Activated CD8-positive, alpha-beta memory T cell treated with anti-CD3 and anti-CD28 coated beads for 36 hours (primary cell): ENCODE measurements around the gene RAPGEF1. TPM values are rescaled to one million over a fixed set of nuclear protein-coding genes. Genes with fewer than 3 reads are reported as not detected.

ENCODE experiments used
- CTCF ChIA-PET: fragments of 350-600 bp; sonication (Branson Sonifier 250); formaldehyde crosslinking; loops from one replicate; lab custom pipeline; 2021; ENCODE audit warnings: antibody characterized with exemption; lab: Charles Lee
- POLR2A ChIA-PET: fragments of 350-600 bp; sonication (Branson Sonifier 250); formaldehyde crosslinking; loops from one replicate; lab custom pipeline; 2021; ENCODE audit warnings: antibody characterized with exemption; lab: Charles Lee
- total RNA-seq, 2 experiments: library from RNA; stranded (reverse); gene quantifications; one replicate each; pipeline ENCODE4 v1.2.3, GENCODE V29; 2021

The RAPGEF1 gene
- total RNA-seq, 2 experiments from 2014 or later: 125 to 136 TPM

DNA sequence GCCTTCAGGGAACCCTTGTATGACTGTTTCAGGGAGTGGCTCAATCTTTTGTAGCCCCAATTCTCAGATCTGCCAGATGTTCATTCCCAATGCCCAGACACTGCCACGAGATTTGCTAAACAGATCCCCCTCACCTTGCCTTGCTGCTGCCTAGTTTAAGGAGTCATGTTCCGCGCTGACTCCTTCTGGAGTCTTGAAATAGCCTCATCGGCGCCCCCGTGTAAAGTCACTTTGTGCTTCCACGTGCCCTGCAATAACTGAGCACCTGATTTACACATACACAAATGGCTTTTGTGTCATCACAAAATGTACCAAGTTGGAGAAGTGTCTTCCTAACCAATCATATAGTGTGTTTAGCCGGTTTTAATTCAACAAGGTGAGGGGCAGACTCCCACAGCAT is 132.3 kb downstream of the RAPGEF1 start:
- ChIA-PET POLR2A (no interaction called here), CTCF (interaction anchor here (1.4 kb wide), 1 partner anchor 133 kb away, joined by 4 read pairs; no protein-coding TSS in a partner anchor)

DNA sequence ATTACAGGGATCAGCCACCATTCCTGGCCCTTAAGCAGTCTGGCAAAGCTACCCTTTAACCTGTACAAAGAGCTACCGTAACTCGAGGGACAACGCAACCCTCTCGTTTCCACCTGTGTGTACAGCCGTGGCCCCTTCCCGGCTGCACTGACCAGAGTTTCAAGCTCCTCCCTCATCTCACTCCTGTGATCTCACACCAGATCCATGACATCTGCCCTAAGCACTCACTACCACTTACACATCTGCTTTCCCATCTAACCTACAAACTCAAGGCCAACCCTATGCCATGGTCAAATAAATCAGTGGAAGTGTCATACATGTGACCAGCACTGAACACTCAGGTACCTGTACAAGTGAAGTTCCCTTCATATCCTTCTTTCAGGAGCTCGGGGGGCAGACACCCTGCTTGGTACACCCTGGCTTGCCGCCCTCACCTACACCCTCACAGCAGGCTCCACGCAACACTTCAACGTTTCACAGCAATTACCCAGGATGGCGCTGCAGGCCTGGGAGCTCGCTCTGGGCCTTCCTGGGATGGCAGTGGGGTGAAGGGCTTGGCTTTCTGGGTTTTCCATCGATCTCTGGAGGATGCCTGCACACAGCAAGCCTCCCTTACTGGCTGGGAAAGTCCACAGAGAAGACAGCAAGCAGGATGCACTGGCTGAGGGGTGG is 132.8 kb downstream of the RAPGEF1 start:
- ChIA-PET POLR2A (no interaction called here), CTCF (interaction anchor here (1.4 kb wide), 1 partner anchor 133 kb away, joined by 4 read pairs; no protein-coding TSS in a partner anchor)

DNA sequence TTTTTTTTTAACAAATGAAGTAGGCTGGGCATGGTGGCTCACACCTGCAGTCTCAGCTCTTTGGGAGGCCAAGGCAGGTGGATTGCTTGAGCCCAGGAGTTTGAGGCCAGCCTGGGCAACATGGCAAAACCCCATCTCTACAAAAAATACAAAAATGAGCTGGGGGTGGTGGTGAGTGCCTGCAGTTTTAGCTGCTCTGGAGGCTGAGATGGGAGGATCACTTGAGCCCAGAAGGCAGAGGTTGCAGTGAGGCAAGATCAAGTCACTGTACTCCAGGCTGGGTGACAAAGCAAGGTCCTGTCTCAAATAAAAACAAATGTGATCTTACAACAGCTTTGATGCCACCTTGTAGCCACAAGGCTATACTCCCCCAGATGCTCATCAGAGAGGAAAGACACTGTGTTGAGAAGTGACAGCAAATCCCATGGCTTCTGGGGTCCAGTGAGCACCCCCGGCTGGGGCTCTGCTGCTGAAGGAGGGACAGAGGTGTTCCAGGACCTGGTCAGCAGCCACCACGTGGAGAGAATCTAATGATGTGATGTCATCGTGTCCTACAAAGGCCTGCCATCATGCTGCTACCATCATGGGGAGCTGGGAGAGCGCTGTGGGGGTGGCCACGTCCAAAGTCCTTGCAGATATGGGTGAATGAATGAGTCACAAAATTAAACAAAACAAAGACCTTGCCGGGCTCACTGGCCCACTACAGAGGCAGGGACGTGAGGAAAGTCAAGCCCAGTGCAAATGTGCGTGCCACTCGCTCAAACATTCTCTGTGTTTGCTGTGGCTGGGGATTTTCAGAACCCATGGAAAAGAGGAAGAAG is 133.9 kb downstream of the RAPGEF1 start:
- POLR2A ChIA-PET: no interaction called here

DNA sequence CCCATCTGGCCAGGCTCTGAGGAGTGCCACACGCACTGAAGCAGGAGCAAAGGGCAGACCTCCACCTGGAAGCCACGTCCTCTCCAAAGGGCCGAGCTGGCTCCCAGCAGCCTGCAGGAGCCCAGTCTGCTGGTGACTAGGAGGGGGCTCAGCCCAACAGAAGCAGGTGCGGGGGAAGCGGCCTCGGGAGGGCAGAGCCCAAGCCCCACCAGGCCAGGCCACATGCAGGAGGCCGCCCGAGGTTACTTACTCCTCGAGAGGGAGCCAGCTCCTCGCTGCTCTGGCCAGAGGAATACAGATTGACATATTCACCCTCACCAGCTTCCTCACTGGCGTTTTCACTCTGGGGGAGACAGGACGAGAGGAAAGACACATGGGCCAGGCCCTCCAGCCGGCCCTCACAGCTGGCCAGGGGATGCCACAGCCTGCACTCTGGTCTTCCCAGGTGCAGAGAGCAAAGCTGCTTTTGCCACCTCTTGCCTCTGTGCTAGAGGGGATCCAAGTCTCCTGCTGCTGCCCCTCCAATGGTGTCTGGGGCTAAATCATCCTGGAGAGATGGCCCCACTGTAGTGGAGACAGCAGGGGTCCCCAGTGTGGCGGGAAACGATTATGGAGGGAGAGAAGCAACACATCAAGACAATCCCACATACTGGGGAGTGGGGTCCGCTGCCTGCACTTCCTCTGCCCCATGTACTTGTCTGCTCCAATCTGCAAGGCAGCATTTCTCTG is 136.0 kb downstream of the RAPGEF1 start:
- CTCF ChIA-PET: interaction anchor here (1.2 to 3.8 kb wide), 2 partner anchors 13 to 137 kb away, joined by 3 to 21 read pairs; no protein-coding TSS in a partner anchor
- POLR2A ChIA-PET: no interaction called here

More for the DNA sequence above, 133.9 kb downstream of the RAPGEF1 start:
- CTCF ChIA-PET: interaction anchor here (1.4 kb wide), 1 partner anchor 134 kb away, joined by 4 read pairs; no protein-coding TSS in a partner anchor

DNA sequence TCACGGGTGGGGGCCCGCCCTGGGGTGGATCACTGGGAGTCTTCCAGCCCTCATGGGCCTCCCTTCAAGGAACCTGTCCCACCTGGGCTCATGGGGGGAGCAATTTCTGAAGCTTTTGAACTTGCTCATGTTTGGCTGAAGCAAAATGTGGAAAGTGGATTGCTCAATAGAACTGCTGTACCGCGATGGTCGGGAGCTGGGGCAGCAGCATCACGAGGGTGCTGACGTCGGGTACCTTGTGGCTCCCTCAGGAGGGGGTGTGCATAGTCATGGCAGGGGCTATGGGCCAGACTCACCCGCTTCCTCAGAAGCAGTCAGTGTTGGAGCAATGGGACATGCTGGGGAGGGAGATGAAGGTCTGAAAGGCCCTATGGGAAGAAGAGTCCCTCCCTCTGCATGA is 136.7 kb downstream of the RAPGEF1 start:
- ChIA-PET POLR2A (no interaction called here), CTCF (interaction anchor here (3.8 kb wide), 1 partner anchor 12 kb away, joined by 21 read pairs; no protein-coding TSS in a partner anchor)

DNA sequence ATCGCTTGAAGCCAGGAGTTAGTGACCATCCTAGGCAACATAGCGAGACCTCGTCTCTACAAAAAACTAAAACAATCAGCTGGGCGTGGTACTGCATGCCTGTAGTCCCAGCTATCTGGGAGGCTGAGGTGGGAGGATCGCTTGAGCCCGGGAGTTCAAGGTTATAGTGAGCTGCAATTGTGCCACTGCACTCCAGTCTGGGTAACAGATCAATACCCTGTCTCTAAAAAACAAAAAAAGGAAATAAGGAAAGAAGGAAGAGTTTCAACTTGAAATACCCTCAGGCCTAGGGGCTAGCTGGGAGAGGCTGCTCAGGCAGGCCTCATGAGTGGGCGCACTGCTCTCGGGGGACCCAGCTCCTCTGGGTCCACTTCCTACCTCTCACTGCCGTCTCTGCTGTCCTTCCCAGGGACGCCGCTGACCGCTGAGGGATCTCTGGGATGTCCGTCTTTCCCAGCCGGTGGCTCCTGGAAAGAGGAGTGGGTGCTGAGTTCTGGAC is 138.1 kb downstream of the RAPGEF1 start:
- CTCF ChIA-PET: interaction anchor here (0.6 to 3.8 kb wide), 3 partner anchors 11 to 139 kb away, joined by 3 to 21 read pairs (median 3); no protein-coding TSS in a partner anchor
- POLR2A ChIA-PET: no interaction called here

DNA sequence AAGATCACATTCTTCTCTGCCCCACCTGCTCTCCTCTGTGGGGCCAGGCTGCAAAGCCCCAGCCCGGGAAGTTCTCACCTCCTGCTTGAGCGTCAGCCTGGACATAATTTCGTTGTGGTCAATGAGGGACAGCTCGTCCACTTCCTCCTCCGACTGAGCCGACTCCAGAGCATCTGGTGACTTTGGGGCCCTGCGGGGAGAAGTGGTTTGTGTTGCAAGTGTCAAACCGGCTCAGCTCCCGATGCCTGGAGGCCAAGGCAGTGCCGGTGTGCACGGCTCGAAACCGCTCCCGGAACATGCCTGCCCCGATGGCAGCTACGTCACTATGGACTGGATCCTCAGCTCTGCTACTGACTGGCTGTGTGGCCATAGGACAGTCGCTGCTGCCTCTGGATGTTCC is 141.8 kb downstream of the RAPGEF1 start:
- CTCF ChIA-PET: interaction anchor here (0.6 to 1.2 kb wide), 4 partner anchors 17 to 189 kb away, joined by 3 to 7 read pairs (median 3); partner anchors contain the start of gene RAPGEF1
- POLR2A ChIA-PET: no interaction called here

DNA sequence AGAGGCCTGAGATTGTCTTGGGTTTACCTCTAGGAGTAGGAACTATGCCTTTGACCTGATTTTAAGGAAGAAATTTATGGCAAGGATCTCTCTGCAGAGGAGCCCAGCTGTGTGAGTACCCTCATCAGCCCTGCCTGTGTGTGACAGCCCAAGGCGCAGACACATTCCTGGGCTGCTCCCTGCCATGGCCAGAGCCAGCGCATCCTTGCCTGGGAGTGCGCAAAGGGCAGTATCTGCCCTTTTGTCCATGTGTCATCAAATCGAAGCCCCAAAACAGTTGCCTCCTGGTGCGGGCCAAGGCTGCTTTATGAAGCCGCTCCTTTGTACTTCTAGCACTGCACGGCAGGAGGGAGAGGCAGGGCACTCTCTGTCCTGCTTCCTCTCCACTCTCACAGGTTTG is 142.6 kb downstream of the RAPGEF1 start:
- ChIA-PET POLR2A (no interaction called here), CTCF (interaction anchor here (1.1 kb wide), 1 partner anchor 143 kb away, joined by 7 read pairs; the partner anchor contains the start of gene RAPGEF1)

DNA sequence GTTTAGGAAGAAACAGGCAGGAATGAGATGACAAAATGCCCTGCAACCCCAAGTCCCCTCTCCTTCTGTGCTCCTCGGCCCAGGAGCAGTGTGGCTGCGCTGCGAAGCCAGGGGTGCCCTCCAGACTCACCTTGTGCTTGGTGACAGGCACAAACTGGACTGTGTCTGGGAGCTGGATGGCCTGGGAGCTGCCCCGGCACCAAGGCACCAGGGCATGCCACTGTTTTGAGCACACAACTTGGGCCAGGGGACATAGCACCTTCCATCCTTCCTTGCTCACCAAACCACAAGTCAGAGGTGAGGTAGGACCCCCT is 143.5 kb downstream of the RAPGEF1 start:
- ChIA-PET CTCF (no interaction called here), POLR2A (no interaction called here)

DNA sequence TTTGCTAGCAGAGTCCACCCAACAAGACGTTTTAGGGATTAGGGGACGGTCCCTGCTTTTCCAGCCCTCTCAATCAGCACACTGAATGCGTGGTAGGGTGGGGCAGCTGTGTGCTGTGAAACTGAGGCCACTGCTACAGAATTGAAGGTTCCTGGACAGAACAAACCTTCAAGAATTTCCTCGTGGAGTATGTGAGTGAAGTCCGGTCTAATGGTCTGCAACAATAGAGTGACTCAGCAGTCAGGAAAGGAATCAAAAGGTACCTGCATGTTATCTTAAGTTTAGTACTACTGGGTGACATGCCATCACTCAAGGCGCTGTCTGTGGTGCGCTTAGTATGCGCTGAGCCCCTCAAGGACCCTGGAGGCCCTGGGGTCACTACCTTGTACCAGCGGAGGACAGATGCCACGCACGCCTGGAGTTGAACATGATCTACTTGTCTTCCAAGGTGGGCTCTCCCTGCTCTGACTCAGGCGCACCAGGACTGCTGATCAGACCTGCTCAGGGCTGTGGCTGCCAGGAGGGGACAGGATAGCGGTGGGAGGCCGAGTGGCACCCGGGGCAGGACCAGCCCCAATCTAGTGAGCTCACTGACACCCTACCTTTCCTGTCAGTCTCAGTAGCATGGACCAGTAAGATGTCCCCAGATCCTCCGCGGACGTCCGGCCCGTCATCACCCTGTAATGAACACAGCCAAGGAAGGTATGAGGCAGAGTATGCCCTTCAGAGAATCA is 144.0 kb downstream of the RAPGEF1 start:
- POLR2A ChIA-PET: no interaction called here
- CTCF ChIA-PET: no interaction called here

DNA sequence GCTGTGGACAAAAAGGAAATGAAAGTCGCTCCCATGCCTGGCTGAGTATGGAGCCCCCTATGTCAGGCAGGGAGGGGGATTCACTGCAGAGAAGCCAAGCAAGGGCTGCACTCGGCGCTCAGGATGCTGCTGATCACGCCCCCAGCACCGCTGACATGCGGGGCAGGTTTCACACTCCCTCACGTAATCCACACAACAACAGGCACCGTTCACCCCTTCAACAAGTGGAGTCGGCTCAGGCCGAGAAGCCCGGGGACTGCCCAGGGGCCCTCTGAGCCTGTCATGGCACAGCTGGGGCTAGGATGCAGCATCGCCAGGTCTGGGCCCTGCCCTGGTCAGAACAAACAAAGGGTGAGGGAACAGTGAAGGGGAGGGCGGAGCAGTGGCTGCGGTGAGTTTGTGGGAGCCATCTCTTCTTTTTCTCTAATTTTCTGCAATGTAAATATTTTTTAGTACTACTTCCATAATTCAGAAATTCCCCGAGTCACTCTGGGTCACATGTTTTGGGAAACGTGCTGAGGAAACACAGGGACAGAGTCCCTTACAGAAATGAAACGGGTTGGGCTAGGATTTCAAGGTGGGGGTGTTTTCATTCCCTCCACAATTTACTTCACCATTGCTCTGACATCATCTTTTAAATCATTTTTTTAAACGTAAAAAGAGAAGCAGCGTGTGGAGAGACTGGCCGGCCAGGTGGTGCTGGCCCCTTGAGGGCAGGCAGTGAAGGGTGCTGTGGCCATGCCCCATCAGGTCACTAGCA is 144.8 kb downstream of the RAPGEF1 start:
- CTCF ChIA-PET: no interaction called here
- POLR2A ChIA-PET: no interaction called here

DNA sequence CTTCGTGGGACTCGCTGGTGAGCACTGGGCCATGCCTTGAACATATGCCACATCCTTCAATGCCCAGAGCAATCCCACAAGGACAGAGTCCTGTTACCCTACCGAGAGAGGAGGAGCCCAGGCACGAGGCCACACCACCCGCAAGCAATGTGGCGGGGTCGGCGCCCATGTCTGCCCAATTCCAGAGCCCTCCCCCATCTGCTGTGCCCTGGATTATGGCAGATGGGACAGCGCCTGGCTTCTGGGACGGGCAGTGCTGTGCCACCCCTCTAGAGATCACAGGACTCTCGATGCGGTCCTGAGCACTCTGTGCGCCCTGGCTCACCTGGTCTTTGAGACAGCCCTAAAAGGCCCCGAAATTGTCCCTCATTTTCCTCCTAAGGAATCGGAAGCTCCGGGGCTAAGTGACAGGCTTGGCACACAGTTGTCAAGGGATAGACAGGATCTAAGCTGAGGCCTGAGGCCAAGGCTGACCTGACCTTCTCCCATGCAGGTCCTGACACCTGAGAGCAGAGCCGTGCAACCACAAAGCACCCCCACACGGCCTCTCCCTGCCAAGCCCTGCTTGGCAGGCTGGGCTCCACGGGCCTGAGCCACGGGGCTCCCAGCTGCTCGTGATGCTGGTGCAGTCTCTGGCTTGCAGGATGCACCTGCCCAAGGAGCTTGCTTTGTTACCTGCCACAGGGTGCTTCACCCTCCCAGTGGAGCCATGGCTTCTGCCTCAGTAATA is 145.8 kb downstream of the RAPGEF1 start:
- ChIA-PET CTCF (interaction anchor here (1.4 to 1.5 kb wide), 2 partner anchors 131 to 147 kb away, joined by 3 to 5 read pairs; no protein-coding TSS in a partner anchor), POLR2A (no interaction called here)

DNA sequence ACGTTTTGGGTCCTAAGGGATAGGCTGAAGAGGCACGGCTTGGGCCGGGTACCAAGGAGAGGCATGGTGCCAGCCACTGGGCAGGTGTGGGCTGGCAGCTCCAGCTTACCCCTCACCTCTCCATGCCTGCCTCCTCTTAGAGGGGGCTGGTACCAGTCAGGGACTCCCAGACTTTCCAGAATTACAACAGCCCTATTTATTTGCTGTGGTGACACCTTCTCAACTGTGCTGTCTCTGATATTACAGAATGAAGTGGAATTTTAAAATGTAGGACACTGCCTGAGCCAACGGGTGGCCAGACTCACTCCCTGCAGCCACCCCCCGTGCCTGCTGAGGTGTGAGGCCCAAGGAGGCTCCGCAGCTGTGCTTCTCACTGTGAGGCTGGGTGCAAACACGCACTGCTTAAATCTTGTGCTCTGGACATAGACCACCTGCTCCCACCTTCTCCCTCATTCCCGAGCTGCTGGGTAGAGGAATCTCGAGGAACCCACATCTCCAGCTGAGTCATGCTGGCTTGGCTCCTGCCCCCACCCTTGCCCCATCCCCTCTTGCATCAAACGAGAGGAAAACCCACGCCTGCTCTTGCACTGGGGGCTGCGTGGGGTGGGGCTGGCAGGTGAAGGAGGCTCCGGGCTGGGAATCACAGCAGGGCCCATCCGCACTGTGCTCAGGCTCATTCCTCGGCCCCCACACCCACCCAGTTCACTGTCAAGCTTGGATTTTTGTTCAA is 146.6 kb downstream of the RAPGEF1 start:
- POLR2A ChIA-PET: interaction anchor here (0.6 kb wide), 1 partner anchor 158 kb away, joined by 9 read pairs; no protein-coding TSS in a partner anchor
- CTCF ChIA-PET: interaction anchor here (1.4 to 2.6 kb wide), 3 partner anchors 132 to 150 kb away, joined by 3 to 25 read pairs (median 5); no protein-coding TSS in a partner anchor

DNA sequence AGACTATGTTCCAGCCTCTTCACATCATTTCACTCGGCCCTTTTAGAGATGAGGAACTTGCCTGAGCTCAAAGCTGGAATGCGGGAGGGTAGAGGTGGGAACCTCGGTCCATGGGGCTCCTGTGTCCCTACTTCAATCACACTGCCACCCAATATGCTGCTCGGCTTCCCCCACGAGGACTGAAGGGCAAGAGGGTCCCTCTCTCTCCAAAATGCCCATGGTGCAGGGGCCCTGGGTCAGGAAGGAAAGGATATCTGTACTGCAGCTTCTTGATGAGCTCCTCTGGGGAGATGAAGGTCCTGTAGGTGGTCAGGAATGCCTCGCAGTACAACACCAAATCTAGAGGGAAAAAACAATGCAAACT is 148.0 kb downstream of the RAPGEF1 start:
- CTCF ChIA-PET: interaction anchor here (0.6 to 3.2 kb wide), 29 partner anchors 11 to 242 kb away, joined by 3 to 29 read pairs (median 4); partner anchors contain the start of gene RAPGEF1
- POLR2A ChIA-PET: no interaction called here

DNA sequence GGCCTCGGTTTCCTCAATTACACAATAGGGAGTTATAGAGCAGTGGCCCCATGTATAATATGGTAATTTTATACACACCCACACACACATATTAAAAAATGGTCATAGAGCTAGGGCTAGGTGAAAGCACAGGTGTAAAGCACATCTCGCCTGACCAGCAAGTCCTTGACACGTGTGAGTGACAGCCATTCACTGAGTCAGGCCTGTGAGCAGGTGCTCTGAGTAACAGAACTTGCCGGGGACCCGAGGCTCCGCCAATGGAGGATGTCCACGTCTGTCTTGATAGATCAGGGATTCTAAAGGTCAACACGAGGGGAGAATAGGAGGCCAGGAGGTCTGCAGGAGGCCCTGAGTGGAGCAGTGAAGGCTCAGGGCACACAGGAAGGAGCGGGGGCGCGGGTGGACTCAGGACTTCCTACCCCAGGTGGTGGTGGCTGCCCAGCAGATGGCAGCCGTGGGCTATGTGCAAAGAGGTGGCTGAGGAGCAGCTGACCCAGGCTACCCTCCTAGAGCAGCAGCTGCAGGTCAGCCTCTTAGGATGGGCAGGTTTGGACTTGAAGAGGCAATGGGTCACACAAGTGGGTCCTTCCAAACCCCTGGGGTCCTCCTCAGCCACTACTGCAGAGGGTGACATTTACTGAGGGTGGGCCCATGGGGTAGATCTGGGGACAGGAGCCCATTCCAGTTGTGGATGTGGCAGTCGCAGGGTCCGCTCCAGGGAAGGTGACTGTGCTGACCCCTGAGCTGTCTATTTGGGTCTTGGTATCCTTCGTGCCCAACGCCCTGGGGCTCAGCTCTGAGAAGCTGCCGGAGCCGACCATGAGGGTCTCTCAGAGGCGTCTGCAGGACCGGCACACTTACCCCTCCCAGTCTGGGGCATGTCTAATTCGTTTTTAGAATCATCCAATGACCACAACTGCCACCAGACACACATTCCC is 148.7 kb downstream of the RAPGEF1 start:
- ChIA-PET CTCF (interaction anchor here (0.6 to 3.2 kb wide), 31 partner anchors 11 to 241 kb away, joined by 3 to 29 read pairs (median 4); partner anchors contain the start of gene RAPGEF1), POLR2A (no interaction called here)
